Limb (tissue), 2 donors: Measurements from ENCODE around the gene REEP5.
"Not testable (repeated sequence)": the region's sequence is repeated elsewhere in the genome, so short reads cannot be mapped to it uniquely, and the experiment has no call there.

ENCODE experiments used
- DNase-seq, 2 donors: peaks; one replicate each; pipeline ENCODE4 v3.0.0-alpha.2; 2016; ENCODE audit errors: extremely low spot score in 2 of 2

REEP5 gene

DNA sequence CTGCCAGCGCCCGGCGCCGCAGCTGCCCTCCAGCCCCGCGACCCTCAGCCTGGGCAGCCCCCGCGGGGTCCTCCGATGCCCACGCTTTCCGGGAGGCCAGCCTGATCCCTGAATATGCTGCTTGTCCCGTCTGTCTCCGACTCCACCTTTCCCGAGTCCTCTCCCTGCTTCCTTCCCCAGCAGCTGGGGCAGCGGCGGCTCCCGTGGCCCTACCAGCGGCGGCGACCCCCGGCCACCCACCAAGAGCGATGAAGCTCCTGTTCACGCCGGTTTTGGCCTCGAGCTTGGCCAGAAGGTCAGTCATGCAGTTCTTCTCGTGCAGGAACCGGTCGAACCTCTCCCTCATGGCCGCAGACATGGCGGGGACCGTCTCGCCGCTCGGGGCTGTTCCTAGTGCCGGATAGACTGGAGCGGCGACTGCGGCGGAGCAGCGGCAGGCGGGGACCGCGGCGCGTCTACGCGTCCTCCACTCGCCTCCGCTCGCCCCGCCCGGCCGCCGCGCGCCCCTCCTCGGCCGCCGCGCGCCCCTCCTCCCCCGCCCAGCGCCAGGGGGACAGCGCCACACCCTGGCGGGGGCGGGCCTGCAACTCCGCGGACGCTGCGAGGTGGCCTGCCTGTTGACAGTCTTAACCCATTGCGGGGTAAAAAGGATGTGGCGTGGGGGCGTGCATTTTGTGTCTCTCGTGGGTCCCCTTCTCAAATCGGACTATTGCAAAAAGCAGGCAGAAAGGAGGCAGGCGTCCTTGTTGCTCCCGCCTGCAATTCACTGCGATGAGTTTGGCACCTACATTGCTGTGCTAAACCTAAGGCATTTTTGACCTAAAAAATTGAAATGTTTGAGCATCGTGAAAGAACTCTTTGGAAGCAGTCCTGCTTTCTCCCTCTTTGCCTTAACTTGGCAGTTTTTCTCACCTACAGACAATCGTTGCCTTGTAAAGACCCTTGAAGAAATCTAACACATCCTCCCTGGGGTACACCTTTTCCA is at the start of gene REEP5:
Gene REEP5 (minus strand): TSS at position 395 of the 985 bp plus-strand sequence. CDS start 37 bp downstream, at position 358.
- peak; percentile 83 to 92 for DNase-seq

DNA sequence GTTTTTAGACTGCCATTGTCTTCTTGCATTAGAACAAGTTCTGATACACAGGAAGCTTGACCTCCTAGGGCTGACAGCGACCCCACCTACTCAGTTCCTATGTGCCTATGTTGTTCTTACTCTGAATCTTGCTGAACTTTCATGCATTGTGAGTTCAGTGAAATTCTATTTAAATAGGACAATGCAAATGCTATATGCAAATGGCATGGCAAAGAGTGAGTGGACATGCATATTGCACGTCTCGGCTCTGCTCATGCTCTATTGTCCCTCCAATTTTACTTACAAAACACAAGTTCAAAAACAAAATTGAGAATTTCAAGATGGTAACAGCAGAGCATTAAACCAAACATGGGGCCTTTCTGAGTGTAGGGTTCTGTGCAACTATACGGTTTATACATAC is 49.2 kb upstream of the REEP5 start:
- DNase-seq, result no peak

GRCh38 chr5:112968411-112969106 is 46.5 kb upstream of the REEP5 start:
- DNase-seq, result no peak

DNA sequence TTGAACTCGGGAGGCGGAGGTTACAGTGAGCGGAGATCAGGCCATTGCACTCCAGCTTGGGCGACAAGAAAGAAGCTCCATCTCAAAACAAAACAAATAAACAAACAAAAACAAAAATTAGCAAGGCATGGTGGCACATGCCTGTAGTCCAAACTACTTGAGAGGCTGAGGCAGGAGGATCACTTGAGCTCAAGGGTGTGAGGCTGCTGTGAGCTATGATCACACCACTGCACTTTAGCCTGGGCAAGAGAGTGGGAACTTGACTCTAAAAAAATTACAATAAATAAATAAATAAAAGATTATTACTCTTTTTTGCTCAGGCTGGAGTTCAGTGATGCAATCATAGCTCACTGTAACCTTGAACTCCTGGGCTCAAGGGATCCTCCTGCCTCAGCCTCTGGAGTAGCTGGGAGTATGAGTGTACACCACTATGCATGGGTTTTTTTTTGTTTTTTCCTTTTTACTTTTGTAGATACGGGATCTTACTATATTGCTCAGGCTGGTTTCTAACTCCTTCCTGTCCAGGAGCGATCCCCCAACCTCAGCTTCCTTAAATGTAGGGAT is 45.6 kb upstream of the REEP5 start:
- DNase-seq, result no peak

DNA sequence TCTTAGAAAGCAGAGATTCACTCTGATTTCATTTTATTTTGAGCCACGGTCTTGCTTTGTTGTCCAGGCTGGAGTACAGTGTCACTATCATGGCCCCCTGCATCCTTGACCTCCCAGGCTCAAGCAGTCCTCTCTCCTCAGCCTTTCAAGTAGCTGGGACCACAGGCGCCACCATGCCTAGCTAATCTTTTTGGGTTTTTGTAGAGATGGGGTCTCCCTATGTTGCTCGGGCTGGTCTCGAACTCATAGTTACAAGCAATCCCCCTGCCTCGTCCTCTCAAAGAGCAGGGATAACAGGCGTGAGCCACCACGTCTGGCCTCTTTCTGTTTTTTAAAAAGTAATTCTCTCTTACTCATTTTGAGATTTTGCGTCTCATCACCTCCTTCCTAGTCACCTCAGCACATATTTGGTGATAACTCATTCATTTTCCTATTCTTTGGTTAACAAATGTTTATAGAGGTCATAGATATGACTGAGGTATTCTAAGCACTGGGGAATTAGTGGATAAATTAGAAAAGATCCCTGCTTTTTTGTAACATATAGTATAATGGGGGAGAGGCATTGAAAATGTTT is 43.8 kb upstream of the REEP5 start:
- DNase-seq, result no peak

DNA sequence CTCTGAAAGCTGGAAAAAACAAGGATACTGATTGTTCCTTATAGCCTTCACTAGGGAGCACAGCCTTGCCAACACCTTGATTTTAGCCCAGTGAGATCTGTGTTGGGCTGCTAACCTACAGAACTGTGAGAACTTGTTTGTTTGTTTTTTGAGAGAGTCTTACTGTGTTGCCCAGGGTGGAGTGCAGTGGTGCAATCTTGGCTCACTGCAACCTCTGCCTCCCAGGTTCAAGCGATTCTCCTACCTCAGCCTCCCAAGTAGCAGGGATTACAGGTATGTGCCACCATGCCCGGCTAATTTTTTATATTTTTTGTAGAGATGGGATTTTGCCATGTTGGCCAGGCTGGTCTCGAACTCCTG is 41.3 kb upstream of the REEP5 start:
- not testable (repeated sequence) for DNase-seq

GRCh38 chr5:112960863-112961504 is 39.0 kb upstream of the REEP5 start:
- no peak for DNase-seq

GRCh38 chr5:112960315-112960714 is 38.3 kb upstream of the REEP5 start:
- no peak for DNase-seq

- not testable (repeated sequence) for DNase-seq
Measured at GRCh38 chr5:112959872-112960271, 37.8 kb upstream of the REEP5 start.

- DNase-seq, result peak in 1 of 2 donors; percentile 70
Measured at GRCh38 chr5:112958093-112959088, 36.4 kb upstream of the REEP5 start.

DNA sequence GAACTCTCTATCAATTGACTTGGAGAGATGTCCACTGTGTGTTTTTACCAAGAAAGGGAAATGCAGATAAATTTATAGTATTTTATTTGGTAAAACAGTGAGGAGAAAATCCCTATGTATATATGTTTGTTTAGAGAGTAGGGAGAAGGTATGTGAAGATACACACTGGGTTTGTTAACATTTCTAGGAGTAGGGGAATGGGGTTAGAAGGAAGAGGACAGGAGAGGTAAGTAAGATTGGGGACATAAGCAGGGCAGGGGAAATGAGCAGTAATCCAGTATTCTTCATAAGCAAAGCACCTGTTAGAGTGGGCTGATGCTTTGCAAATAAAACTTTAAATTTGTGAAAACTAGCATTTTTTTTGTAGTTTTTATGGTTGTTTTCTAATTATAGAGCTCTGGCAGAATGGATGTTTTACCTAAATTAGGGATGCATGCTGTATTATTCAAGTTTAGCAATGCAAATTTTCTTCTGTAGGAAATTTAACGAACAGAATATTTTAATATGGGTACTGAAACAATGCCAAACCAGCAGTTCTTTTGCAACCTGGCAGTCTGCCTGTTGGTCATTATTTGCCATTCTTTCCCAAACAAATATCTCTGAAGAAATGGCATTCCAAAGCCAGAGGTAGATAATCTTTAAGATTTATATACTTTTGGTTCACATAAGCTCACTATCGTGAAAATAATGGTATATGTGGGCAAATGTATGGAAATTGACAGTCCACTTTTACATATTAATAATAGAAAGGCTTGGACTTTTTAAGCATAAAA is 35.2 kb upstream of the REEP5 start:
- no peak for DNase-seq

- no peak for DNase-seq
Measured at GRCh38 chr5:112956606-112957005, 34.6 kb upstream of the REEP5 start.

GRCh38 chr5:112951124-112951702 is 29.2 kb upstream of the REEP5 start:
- DNase-seq, result no peak

DNA sequence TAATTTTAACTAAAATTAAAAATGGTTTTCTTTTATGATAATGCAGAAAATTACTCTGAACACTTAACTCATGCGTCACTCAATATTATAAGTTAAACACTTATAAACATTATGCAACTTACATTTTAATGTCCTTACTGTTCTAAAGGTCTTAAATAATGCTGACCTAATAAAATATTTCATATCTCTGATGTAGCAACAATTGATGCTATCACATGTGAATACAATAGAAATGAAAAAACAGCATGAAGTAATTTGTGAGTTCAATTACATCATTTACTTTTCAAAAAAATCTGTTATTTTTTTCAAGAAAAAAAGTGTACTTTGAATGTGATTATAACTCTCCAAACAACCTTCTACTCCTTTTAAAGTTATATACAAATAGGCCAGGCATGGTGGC is 26.4 kb upstream of the REEP5 start:
- no peak for DNase-seq

DNA sequence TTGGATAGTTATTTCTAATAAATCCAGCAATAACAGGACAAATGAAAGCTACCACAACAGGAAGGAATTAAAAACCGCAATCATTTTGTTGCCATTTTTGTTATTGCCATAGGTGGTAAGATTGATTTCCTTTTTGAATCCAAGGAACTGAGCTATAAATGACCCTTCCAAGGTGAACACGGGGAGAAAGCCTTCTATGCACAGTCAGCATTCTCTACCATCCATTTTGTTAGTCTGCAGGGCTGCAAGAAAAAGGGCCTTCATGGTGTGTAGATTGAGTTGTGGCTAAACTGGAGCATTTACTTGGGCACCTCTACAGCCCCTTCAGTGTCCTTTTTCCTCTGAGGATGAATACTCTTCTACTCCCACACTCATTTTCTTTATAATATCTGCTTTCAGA is 18.6 kb upstream of the REEP5 start:
- no peak for DNase-seq

DNA sequence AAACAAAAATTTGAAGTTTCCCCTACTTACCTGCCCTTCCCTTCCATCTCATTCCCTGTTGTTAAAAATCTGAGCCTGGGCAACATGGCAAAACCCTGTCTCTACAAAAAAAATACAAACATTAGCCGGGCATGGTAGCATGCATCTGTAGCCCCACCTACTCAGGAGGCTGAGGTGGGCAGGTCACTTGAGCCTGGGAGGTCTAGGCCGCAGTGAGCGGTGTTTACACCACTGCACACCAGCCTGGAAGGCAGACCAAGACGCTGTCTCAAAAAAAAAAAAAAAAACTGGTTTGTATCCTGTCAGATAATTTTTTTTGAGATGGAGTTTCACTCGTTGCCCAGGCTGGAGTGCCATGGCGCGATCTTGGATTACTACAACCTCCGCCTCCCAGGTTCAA is 16.3 kb upstream of the REEP5 start:
- DNase-seq, result no peak

DNA sequence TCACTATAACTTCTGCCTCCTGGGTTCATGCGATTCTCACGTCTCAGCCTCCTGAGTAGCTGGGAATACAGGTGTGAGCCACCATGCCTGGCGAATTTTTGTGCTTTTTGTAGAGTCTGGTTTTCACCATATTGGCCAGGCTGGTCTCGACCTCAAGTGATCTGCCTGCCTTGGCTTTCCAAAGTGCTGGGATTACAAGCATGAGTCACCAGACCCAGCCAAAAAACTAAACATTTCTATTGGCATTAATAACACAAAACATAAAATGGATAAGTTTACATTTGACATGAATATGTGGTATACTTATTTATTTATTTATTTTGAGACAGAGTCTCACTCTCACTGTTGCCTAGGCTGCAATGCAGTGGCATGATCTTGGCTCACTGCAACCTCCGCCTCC is 13.6 kb upstream of the REEP5 start:
- DNase-seq, result no peak

GRCh38 chr5:112934366-112934663 is 12.3 kb upstream of the REEP5 start:
- no peak for DNase-seq

DNA sequence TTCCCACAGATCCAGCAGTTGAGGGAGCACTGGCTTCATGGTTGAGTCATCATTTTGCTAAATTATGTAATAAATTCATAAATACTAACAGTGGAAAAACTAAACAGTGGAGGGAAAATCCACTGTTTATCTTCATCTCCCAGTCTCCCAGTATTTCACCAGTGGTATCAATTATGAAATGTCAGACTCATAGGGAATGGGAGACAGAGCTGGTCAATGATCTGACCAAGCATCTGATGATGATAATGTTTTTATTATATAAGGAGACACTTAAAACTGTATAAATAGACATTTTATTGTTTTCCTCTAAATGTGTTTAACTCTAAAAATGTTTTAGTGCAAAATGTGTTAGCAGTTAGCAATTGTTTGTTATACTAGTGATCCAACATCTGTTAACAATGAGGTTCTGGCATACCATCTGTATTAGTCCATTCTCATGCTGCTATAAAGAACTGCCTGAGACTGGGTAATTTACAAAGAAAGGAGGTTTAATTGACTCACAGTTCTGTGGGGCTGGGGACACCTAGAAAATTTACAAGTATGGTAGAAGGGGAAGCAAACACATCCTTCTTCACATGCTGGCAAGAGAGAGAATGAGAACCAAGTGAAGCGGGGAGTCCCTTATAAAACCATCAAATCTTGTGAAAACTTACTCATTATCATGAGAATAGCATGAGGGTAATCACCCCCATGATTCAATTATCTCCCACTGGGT is 11.8 kb upstream of the REEP5 start:
- DNase-seq, result peak in 1 of 2 donors; percentile 30
